Adrenal gland (tissue), 5 donors: ENCODE results near the gene MFAP5.

Experiments
- CTCF ChIP-seq, 6 experiments: fragments of 450-650 bp in 4 of 6; fragments of 200-600 bp in 2 of 6; sonication (generic) in 1 of 6; IDR thresholded peaks; 1 replicate in 5 of 6; 2 replicates in 1 of 6; pipeline versions ENCODE4 v1.5.1 to v1.8.0; 2016 to 2021; ENCODE audit warnings: antibody characterized with exemption in 6 of 6, mild to moderate bottlenecking in 2 of 6, moderate library complexity in 1 of 6
- POLR2A ChIP-seq, 2 donors: fragments of 450-650 bp; IDR thresholded peaks; one replicate each; pipeline ENCODE4 v1.6.1; 2017; ENCODE audit warnings: antibody characterized with exemption in 2 of 2, mild to moderate bottlenecking in 2 of 2, moderate library complexity in 1 of 2
- donor health status: DM: no; HTN: no; CAD: no.

- TF ChIP-seq CTCF (IDR thresholded peaks at IDR 0.05) (no peak), POLR2A (IDR thresholded peaks at IDR 0.05) (no peak)
Observed at GRCh38 chr12:8628731-8629130, 33.9 kb downstream of the MFAP5 start.
